ENCODE measurements around the gene ATP5ME.

Gene ATP5ME

DNA sequence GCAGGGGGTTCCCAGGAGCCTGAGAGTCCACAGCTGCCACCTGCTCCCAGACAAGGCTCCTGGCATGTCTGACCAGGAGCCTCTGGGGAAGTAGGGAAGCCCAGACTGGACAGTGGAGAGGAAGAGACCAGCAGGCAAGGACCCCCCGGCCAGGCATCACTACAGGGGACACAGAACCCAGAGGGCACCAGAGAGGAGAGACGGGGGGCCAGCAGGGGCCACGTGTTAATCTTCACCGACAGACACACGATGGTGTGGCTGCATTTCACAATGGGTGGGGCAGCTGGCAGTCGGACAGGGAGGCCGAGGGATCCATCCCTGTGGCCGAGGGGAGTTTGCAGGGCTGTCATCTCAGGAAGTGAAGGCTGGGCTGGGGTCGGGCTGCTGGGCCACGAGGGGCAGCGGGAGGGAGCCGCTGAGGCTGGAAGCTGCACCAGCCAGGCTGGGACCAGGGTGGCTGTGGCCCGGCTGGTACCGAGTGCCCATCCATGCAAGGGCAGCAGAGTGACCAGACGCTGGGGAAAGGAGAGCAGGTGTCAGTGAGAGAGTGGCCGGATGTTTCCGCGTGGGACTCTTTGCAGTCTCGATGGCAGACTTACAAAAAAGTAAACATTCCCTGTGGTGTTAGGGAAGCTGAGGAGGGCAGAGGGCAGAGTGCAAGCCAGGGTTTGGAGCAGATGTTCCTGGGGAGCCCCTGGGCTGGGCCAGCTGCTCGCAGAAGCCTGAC is 44.0 kb downstream of the ATP5ME start:
- TF ChIP-seq CTCF (IDR thresholded peaks at IDR 0.05; ENCODE audit: insufficient read depth, low read depth, low read length, missing control alignments) = no peak
- DNase-seq (ENCODE audit: low read depth) = no peak
- no peak overlapping the region for H3K4me3 ChIP-seq (ENCODE audit: low read length)

- no peak overlapping the region for H3K4me3 ChIP-seq (ENCODE audit: low read length)
- no peak for TF ChIP-seq CTCF (IDR thresholded peaks at IDR 0.05; ENCODE audit: insufficient read depth, low read depth, low read length, missing control alignments)
- DNase-seq (ENCODE audit: low read depth) = no peak
These were observed 44.5 kb downstream of the ATP5ME start for GRCh38 chr4:629636-629914.

GRCh38 chr4:628821-629635 is 45.0 kb downstream of the ATP5ME start:
- no peak overlapping the region for H3K4me3 ChIP-seq (ENCODE audit: low read length)
- DNase-seq (ENCODE audit: low read depth) = no peak
- no peak for TF ChIP-seq CTCF (IDR thresholded peaks at IDR 0.05; ENCODE audit: insufficient read depth, low read depth, low read length, missing control alignments)

- no peak for DNase-seq (ENCODE audit: low read depth)
- H3K4me3 ChIP-seq (ENCODE audit: low read length) = no peak overlapping the region
- no peak for TF ChIP-seq CTCF (IDR thresholded peaks at IDR 0.05; ENCODE audit: insufficient read depth, low read depth, low read length, missing control alignments)
These were observed 45.8 kb downstream of the ATP5ME start for GRCh38 chr4:628311-628741.

- no peak overlapping the region for H3K4me3 ChIP-seq (ENCODE audit: low read length)
- no peak for TF ChIP-seq CTCF (IDR thresholded peaks at IDR 0.05; ENCODE audit: insufficient read depth, low read depth, low read length, missing control alignments)
These were observed 46.5 kb downstream of the ATP5ME start for GRCh38 chr4:627347-628125.

DNA sequence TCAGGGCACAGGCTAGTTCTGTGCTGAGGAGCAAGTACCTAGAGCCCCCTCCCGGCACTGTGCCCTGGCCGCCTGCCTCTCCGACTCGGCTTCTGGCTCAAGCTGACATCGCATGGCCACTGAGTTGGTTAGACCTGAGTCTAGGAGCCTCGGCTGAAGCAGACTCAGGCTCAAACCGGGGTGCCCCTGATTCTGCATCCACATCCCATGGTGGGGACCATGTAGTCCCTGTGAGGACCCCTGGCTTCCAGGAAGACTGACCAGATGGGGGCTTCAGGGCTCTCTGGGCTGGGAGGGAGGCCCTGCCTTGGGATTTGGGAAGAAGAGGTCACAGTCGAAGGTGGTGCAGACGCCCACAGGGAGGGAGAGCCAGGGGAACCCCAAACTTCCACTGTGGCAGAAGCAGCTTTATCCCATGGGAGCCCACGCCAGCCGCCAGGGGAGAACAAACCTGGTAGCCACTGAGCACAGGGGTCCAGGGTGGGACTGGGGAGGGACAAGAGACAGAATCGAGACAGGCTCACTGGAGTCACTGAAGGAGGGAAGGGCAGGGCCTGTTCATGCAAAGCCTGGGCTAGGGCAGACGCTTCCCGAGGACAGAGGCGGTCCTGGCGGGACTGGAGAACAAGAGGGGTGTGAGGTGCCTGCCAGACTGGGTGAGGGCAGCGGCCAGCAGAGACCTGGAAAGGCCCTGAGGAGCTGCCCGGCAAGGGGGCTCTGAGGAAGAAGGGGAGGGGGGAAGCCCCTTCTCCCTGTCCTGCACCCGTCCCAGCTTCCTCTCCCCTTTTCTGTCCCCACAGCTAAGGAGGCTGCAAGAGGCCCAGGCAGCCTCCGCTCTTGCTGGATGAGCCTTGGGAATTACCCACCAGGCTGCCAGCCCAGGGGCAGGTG is 47.6 kb downstream of the ATP5ME start:
- no peak for TF ChIP-seq CTCF (IDR thresholded peaks at IDR 0.05; ENCODE audit: insufficient read depth, low read depth, low read length, missing control alignments)
- no peak overlapping the region for H3K4me3 ChIP-seq (ENCODE audit: low read length)
- no peak for DNase-seq (ENCODE audit: low read depth)

More at GRCh38 chr4:627347-628125, 46.5 kb downstream of the ATP5ME start:
- no peak for DNase-seq (ENCODE audit: low read depth)

Data from epithelial cell of esophagus (primary cell).